ENCODE measurements around the gene HAP1. TPM values are rescaled to one million over a fixed set of nuclear protein-coding genes. Genes with fewer than 3 reads are reported as not detected.

The HAP1 gene
- total and polyA plus RNA-seq, 2 of the 8 experiments (the other 6 are each of a cell fraction or from before 2014, with no cell fraction given), result 2.3 to 3.6 TPM

DNA sequence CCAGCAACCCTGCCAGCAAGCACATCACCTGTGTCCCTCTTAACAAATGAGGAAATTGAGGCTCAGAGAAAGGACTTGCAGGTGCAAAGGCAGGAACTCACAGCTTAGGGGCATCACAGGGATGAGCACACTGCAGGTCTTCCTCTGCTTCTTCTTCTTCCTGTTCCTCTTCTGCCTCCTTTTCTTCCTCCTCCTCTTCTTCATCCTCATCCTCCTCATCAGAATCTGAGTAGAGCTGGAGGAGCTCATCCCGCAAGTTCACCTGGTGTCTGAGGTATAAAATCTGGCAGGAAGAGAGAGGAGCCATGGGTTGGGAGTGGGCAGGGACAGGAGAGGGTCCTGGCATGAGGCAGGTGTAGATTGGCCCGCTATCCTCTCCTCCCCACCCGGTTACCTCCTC, 2.6 kb downstream of the HAP1 start:
- H3K56ac ChIP-seq (replicated peaks; ENCODE audit: insufficient read length, low read depth, low read length), result no peak overlapping the region
- peaks cover 19 to 58% (median 48%) of the 10 kb centered on the region in 4 experiments for H3K27me3 ChIP-seq (replicated peaks in 1 of 4; ENCODE audit: control insufficient read depth in 3 of 4, extremely low read depth in 1 of 4, insufficient read depth in 3 of 4, low read length in 3 of 4)
- no peak overlapping the region for H4K8ac ChIP-seq (ENCODE audit: extremely low read depth, insufficient read depth, low read length)
- no peaks in the 10 kb centered on the region for H3K79me1 ChIP-seq (ENCODE audit: low read depth, low read length)
- peaks cover 13% of the 10 kb centered on the region for H3K23me2 ChIP-seq (ENCODE audit: low read depth, low read length)
- no peak overlapping the region for H4K5ac ChIP-seq (ENCODE audit: insufficient read length, low read depth, low read length)
- H3K9me3 ChIP-seq (ENCODE audit: insufficient read depth in 2 of 2, low read depth in 1 of 2, low read length in 1 of 2), result no peaks in the 10 kb centered on the region
- no peak overlapping the region for H3K14ac ChIP-seq (ENCODE audit: insufficient read length)
- H3K4me3 ChIP-seq (ENCODE audit: extremely low read depth in 1 of 4, insufficient read depth in 2 of 4, low read depth in 3 of 4, low read length in 4 of 4), result no peak overlapping the region
- H4K20me1 ChIP-seq (replicated peaks in 1 of 2; ENCODE audit: control insufficient read depth in 1 of 2, insufficient read depth in 2 of 2, low read length in 2 of 2), result peaks cover 5% of the 10 kb centered on the region in 2 experiments
- no peak overlapping the region for H2BK15ac ChIP-seq (ENCODE audit: low read length)
- 0 out of 2 replicates have a peak, but pooled peaks have one; percentile 12 for TF ChIP-seq SUZ12 (IDR thresholded peaks at IDR 0.05; ENCODE audit: low read length)
- TF ChIP-seq SAP30 (IDR thresholded peaks at IDR 0.05; ENCODE audit: insufficient read depth, insufficient replicate concordance, low read length), result no peak
- no peak for TF ChIP-seq CHD1 (IDR thresholded peaks at IDR 0.05; ENCODE audit: low read depth, low read length)
- no peak overlapping the region for H3K4me2 ChIP-seq (ENCODE audit: insufficient read depth in 1 of 2, low read depth in 2 of 2, low read length in 2 of 2)
- H3K23ac ChIP-seq (ENCODE audit: insufficient read length), result no peak overlapping the region
- H2BK12ac ChIP-seq (ENCODE audit: low read depth, low read length), result no peak overlapping the region
- peaks cover 0 to 3% (median 0%) of the 10 kb centered on the region in 4 experiments; a peak in 5 of 7 replicates for H3K4me1 ChIP-seq (replicated peaks in 1 of 4; ENCODE audit: control insufficient read depth in 3 of 4, insufficient read depth in 4 of 4, low read length in 3 of 4)
- no peaks in the 10 kb centered on the region for H3K79me2 ChIP-seq (ENCODE audit: control insufficient read depth in 1 of 2, insufficient read depth in 2 of 2, low read length in 2 of 2)
- ChIA-PET POLR2A (ENCODE audit: partially characterized antibody) (interaction anchor here (0.7 to 18.3 kb wide), 6 partner anchors 12 to 133 kb away, joined by 3 to 215 read pairs (median 6); partner anchors contain the start of genes EIF1 and JUP), CTCF (ENCODE audit: partially characterized antibody) (interaction anchor here (1.1 to 3.2 kb wide), 7 partner anchors 10 to 227 kb away, joined by 3 to 18 read pairs (median 4); partner anchors contain the start of gene P3H4)
- H2BK5ac ChIP-seq (ENCODE audit: low read depth, low read length), result no peak overlapping the region
- H3K9ac ChIP-seq (replicated peaks in 1 of 4; ENCODE audit: extremely low read depth in 1 of 4, low read depth in 3 of 4, low read length in 3 of 4), result no peak overlapping the region
- H3K18ac ChIP-seq (ENCODE audit: extremely low read depth, low read length), result no peak overlapping the region
- no peak for DNase-seq (ENCODE audit: low read depth in 1 of 2, low spot score in 2 of 2)
- WGBS, 2 experiments (ENCODE audit: extremely low coverage in 1 of 2, insufficient coverage in 1 of 2, insufficient read length in 1 of 2, insufficient replicate concordance in 2 of 2, low coverage in 1 of 2, low lambda C conversion rate in 2 of 2, missing lambda C conversion rate in 1 of 2), result 70% methylated on average over 2 of the region's 3 CpGs; no CpG with 5 or more reads in 1 of the 2 experiments
- no peak overlapping the region for H2BK120ac ChIP-seq (replicated peaks; ENCODE audit: low read depth, low read length)
- no peak overlapping the region for H3K4ac ChIP-seq (replicated peaks; ENCODE audit: insufficient read length, low read depth, low read length)
- no peak overlapping the region for H2AFZ ChIP-seq (ENCODE audit: low read length)
- H2BK20ac ChIP-seq (ENCODE audit: low read length), result no peak overlapping the region
- H4K91ac ChIP-seq (replicated peaks; ENCODE audit: insufficient read length, low read length), result no peak overlapping the region
- no peak overlapping the region for H2AK5ac ChIP-seq (ENCODE audit: low read depth, low read length)
- H3K36me3 ChIP-seq (ENCODE audit: control insufficient read depth in 2 of 4, insufficient read depth in 4 of 4, low read length in 3 of 4), result no peaks in the 10 kb centered on the region
- no peak overlapping the region for H3K27ac ChIP-seq (ENCODE audit: low read depth, low read length)
- FAIRE-seq, result no peak

Data from H1 (cell line).